ENCODE data around the gene MINAR1.

DNA sequence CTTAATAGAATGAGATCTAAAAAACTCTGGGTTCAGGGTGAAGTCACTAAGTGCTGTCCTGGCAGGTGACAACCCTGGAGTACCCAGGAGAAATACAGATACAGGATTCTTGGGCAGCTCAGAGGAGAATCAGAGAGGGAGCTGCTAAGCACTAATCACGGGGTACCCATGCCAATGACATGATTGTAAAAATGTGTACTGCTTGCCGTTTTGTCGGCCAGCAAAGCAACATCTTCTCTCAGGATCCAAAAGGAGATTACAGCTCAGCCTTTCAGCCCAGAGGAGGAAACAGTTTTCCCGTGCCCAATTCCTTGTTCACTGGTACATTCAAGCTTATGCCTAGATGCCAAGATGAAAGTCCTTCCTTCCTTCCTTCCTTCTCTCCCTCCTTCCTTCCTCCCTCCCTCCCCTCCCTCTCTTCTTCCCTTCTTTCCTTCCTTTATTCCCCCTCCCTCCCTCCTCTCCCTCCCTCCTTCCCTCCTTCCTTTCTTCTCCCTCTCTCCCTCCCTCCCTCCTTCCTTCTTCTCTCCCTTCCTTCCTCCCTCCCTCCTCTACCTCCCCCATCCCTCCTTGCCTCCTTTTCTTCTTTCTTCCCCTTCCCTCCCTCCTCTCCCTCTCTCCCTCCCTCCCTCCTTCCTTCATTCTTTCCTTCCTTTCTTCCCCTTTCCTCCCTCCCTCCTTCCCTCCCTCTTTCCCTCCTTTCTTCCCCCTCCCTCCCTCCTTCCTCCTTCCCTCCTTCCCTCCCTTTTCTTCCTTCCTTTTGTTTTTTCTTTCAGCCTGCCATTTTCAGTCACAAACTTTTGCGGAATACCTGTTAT lies 4.1 kb upstream of the MINAR1 start:
- TF ChIP-seq CTCF (IDR thresholded peaks at IDR 0.05) (no peak), POLR2A (IDR thresholded peaks at IDR 0.05) (no peak), EP300 (IDR thresholded peaks at IDR 0.05) (no peak), POLR2AphosphoS5 (IDR thresholded peaks at IDR 0.05) (no peak)

All from gastroesophageal sphincter (tissue), 3 donors.